H1 (cell line): ENCODE results near the gene P2RY1. TPM values are rescaled to one million over a fixed set of nuclear protein-coding genes. Genes with fewer than 3 reads are reported as not detected.

Experiments
- BRCA1 ChIP-seq: IDR thresholded peaks from 2 replicates; pipeline ENCODE4 v1.6.1; 2012; ENCODE audit warnings: low read depth, low read length, improper control_type of control experiment
- CHD1 ChIP-seq: IDR thresholded peaks from 2 replicates; pipeline ENCODE4 v1.6.1; 2012; ENCODE audit warnings: low read depth, low read length, improper control_type of control experiment
- EZH2 ChIP-seq: fragments of 200-600 bp; sonication (generic); IDR thresholded peaks from 2 replicates; pipeline ENCODE4 v1.7.1; 2012; ENCODE audit warnings: low read depth, mild to moderate bottlenecking, moderate library complexity, low read length, inconsistent platforms; ENCODE audit not compliant: severe bottlenecking
- GTF2F1 ChIP-seq: IDR thresholded peaks from 2 replicates; pipeline ENCODE4 v1.6.1; 2012; ENCODE audit warnings: low read depth, low read length, improper control_type of control experiment, borderline replicate concordance
- POLR2AphosphoS5 ChIP-seq: IDR thresholded peaks from 2 replicates; pipeline ENCODE4 v1.6.1; 2011; ENCODE audit warnings: low read depth, low read length
- RXRA ChIP-seq: IDR thresholded peaks from 2 replicates; pipeline ENCODE4 v1.6.1; 2011; ENCODE audit warnings: low read depth, mild to moderate bottlenecking, low read length, moderate library complexity; ENCODE audit not compliant: insufficient read depth
- SIRT6 ChIP-seq: IDR thresholded peaks from one replicate; pipeline ENCODE4 v1.7.1; 2012; ENCODE audit warnings: low read length, inconsistent platforms
- SP4 ChIP-seq: IDR thresholded peaks from 2 replicates; pipeline ENCODE4 v1.6.1; 2012; ENCODE audit warnings: low read length, inconsistent platforms
- TBP ChIP-seq: IDR thresholded peaks from 2 replicates; pipeline ENCODE4 v1.6.1; 2011; ENCODE audit warnings: low read depth, low read length, improper control_type of control experiment
- polyA plus RNA-seq, 7 experiments: library from polyadenylated mRNA; depleted of rRNA in 3 of 7; stranded (reverse) in 5 of 7; unstranded in 2 of 7; fragments of >200 nt in 5 of 7; fragments of 200-250 nt in 2 of 7; gene quantifications; 1 replicate in 5 of 7; 2 replicates in 1 of 7; 4 replicates in 1 of 7; pipeline versions ENCODE4 v1.2.1 to v1.2.3, GENCODE V29; 2011 to 2013; ENCODE audit warnings: missing spikeins in 2 of 7, mixed read lengths in 2 of 7
- total RNA-seq: library from RNA; stranded (reverse); fragmentation: NEBNext Ultra II Directional; extraction: Animal tissue kit (Norgen Biotek cat#: 25700); gene quantifications from 2 replicates; pipeline ENCODE4 v1.2.1, GENCODE V29; 2021

The P2RY1 gene
- total and polyA plus RNA-seq, 2 of the 8 experiments (the other 6 are each of a cell fraction or from before 2014, with no cell fraction given) = 6.5 to 28.3 TPM

GRCh38 chr3:152857082-152857481 lies 22.2 kb downstream of the P2RY1 start (continued):
- TF ChIP-seq POLR2AphosphoS5 = no peak
- TF ChIP-seq SP4 = no peak
- TF ChIP-seq TBP = no peak
- TF ChIP-seq EZH2 = no peak
- no peak for TF ChIP-seq SIRT6
- no peak for TF ChIP-seq CHD1
- TF ChIP-seq GTF2F1 = no peak
- TF ChIP-seq RXRA = no peak
- TF ChIP-seq BRCA1 = no peak
